Activated CD8-positive, alpha-beta memory T cell treated with anti-CD3 and anti-CD28 coated beads for 48 hours (primary cell): Measurements from ENCODE around the gene SHD.
"Not testable (repeated sequence)": the region's sequence is repeated elsewhere in the genome, so short reads cannot be mapped to it uniquely, and the experiment has no call there.

Experiments
- DNase-seq, 3 experiments: peaks; one replicate each; pipeline ENCODE4 v3.0.0-alpha.2; 2020; ENCODE audit warnings: low read depth in 2 of 3, low spot score in 2 of 3

SHD gene

DNA sequence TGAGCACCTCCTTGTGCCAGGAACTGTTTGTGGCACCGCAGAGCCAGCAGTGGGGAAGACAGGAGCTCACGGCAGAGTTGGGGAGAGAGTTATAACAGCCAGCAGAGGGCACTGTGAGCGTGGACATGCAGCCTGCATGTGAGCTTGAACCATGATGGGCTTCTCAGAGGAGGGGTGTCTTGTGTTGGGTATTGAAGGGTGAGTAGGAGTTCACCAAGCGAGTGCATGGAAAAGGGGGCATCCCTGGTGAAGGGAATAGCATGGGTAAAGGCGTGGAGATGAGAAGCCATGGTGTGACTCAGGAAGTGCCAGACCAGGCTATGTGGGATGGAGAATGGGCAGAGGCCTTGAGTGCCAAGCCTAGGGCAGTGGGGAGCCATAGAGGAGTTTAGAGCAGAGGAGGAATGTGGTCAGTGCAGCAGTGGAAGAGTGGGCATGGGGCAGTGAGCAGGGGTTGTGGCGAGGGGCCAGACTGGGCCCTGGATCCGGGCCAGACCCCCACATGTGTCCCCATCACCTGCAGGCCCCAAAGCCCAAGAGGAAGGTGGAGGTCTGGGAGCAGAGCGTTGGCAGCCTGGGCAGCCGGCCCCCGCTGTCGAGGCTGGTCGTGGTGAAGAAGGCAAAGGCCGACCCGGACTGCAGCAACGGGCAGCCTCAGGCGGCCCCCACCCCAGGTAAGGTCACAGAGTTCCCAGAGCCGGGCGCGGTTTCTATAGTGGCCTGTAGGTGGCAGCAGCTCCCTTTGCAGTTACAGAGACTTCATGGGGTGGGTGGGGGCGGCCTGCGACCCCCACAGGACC lies 11.8 kb upstream of the SHD start:
- DNase-seq, result peak in 2 of 3 experiments; percentile 44 to 53

DNA sequence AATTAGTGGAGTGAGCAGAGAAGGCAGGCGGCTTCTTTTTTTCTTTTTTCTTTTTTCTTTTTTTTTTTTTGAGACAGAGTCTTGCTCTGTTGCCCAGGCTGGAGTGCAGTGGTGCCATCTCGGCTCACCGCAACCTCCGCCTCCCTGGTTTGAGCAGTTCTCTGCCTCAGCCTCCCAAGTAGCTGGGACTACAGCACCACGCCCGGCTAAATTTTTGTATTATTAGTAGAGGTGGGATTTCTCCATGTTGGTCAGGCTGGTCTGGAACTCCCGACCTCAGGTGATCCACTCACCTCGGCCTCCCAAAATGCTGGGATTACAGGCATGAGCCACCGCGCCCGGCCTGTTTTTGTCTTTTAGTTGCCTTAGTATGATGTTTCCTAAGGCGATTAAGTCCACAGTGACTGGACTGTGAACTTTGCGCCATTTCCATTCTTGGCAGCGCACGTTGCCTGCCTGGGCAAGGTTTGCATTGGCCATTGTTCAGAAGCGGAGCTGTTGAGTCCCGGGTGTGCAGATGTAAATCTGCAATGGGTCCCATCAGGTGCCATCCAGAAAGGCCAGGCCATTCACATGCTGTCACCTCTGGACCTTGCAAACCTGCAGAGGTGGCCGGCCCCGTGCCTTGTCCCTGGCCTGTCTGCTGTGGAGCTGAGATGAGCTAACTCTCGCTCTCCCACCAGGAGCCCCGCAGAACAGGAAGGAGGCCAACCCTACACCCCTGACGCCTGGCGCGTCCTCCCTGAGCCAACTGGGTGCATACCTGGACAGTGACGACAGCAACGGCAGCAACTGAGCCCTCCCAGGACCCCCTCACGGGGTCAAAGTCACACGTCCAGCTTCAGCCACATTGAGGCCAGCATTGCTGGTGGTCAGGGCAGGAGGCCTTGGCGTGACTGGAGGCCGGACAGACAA lies 10.9 kb upstream of the SHD start:
- no peak for DNase-seq

GRCh38 chr19:4268816-4269430 lies 10.1 kb upstream of the SHD start:
- DNase-seq, result no peak

- DNase-seq, result no peak
Observed at GRCh38 chr19:4272894-4273293, 6.2 kb upstream of the SHD start.

DNA sequence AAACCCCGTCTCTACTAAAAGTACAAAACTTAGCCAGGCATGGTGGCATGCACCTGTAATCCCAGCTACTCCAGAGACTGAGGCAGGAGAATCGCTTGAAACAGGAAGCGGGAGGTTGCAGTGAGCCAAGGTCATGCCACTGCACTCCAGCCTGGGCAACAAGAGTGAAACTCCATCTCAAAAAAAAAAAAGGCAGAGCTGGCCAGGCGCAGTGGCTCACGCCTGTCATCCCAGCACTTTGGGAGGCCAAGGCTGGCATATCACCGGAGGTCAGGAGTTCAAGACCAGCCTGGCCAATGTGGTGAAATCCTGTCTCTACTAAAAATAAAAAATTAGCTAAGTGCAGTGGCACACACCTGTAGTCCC lies 4.8 kb upstream of the SHD start:
- DNase-seq, result not testable (repeated sequence)

- no peak for DNase-seq
Observed at GRCh38 chr19:4277191-4277696, 1.8 kb upstream of the SHD start.

DNA sequence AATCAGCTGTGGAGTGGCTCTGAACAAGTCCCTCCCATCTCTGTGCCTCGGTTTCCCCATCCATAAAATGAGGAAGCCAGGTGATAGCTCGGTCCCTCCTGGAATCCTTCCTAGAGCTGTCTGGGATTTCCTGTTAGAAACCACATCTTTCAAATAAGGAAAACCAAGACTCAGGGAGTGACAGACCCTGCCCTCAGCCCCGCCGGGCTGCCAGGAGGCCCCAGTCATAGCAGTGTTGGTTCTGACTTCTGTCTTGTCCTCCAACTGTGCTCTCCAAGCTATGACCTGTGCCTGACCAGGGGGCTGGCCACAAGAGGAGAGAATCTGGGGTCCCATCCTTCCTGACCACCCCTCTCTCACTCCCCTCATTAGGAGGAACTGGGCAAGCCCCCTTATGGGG lies 1.1 kb upstream of the SHD start:
- no peak for DNase-seq

- no peak for DNase-seq
Observed at GRCh38 chr19:4279267-4279529, 132 bp downstream of the SHD start.

- DNase-seq, result no peak
Observed at GRCh38 chr19:4279530-4280422, 710 bp downstream of the SHD start.

DNA sequence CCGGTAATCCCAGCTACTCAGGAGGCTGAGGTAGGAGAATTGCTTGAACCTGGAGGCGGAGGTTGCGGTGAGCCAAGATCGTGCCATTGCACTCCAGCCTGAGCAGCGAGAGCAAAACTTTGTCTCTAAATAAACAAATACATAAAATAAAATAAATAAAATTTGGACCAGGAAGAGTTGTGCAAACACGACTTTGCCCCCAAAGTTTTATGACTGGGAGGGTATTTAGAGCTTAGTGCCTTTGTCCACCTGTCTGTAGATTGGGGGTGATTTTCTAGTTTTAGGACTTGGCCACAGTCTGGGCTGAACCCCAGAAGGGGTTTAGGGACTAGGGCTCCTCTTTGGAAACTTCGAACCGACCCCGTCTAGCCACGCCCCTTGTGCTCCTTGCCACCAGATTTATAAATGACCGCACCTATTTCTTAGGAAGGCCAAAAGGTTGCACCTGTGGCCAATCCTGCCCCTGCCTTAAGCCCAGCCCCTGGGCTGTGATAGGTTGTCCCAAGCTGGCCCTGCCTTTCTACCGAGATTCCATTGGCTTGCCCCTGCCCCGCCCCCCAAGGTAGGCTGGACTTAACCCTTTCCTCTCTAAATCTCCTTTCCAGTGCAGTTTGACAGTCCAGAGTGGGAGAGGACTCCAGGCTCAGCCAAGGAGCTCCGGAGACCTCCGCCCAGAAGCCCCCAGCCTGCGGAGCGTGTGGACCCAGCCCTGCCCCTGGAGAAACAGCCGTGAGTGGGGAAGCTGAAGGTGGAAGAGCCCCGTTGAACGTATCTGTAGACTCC lies 5.3 kb downstream of the SHD start:
- DNase-seq, result no peak

DNA sequence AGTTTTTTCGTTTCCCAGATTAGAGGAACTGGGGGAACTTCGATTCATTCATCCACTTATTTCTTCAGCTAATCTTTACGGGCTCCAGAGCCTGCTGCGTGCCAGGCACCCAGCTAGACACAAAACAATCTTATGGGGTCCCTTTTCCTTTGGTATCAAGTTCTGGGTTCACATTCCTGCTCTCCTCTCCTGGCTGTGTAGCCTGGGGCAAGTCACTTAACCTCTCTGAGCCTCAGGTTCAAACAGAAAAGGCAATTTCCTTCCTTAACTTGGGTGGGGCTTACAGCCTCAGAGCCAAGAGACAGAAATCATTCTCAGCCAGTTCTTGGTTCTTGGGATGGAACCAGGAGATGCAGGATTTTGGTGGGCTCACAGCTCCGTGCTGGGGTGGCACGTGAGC lies 5.9 kb downstream of the SHD start:
- DNase-seq, result no peak

GRCh38 chr19:4286141-4286540 lies 7.1 kb downstream of the SHD start:
- not testable (repeated sequence) for DNase-seq

DNA sequence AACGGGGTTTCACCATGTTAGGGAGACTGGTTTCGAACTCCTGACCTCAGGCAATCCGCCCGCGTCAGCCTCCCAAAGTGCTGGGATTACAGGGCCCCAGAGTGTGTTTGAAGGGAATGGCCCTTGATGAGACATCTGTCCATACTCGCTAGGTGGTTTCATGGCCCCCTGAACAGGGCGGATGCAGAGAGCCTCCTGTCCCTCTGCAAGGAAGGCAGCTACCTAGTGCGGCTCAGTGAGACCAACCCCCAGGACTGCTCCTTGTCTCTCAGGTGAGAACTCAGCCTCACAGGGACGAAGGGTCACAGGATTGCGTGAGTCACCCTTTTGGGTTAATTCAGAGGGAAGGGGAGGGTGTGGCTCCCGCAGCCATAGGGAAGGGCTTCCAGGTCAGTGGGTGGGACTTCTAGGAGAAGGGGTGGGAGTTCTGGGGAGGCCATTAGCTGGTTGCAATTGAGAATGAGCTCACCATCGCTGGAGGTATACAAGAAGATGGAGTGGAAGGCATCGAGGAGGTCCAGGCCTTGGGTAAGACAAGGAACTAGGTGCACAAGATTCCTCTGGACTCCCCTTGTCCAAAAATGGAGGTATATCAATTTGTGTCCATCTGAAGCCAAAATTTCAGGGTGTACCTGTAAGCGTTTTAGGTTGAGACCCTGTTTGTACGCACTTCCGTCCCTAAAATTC lies 9.2 kb downstream of the SHD start:
- no peak for DNase-seq

DNA sequence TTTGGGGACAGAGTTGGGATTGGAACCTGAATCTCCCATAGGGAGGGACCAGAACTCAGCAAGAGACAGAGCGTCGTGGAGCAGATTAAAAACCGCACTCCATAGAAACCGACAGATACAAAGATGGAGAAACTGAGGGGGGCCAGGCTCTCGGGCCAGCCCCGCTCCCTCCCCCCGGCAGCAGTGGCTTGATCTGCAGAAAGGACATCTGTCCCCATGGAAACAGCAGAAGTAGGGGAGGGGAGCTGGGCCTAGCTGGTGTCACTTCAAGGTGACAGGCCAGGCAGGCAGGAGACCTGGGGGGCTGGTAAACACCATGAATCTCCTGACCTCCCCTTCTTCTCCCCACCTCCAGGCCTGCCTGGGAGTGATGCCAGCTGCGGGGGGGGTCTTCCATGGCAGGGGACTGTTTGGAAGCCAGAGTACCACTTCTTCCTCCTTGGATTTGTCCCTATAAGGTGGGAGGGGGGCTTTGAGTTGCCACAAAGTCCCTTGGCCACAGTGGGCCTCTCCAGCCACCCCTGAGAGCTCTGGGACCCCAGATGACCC lies 12.2 kb downstream of the SHD start:
- DNase-seq, result no peak

GRCh38 chr19:4292515-4292914 lies 13.4 kb downstream of the SHD start:
- no peak for DNase-seq

GRCh38 chr19:4294389-4294788 lies 15.3 kb downstream of the SHD start:
- no peak for DNase-seq

DNA sequence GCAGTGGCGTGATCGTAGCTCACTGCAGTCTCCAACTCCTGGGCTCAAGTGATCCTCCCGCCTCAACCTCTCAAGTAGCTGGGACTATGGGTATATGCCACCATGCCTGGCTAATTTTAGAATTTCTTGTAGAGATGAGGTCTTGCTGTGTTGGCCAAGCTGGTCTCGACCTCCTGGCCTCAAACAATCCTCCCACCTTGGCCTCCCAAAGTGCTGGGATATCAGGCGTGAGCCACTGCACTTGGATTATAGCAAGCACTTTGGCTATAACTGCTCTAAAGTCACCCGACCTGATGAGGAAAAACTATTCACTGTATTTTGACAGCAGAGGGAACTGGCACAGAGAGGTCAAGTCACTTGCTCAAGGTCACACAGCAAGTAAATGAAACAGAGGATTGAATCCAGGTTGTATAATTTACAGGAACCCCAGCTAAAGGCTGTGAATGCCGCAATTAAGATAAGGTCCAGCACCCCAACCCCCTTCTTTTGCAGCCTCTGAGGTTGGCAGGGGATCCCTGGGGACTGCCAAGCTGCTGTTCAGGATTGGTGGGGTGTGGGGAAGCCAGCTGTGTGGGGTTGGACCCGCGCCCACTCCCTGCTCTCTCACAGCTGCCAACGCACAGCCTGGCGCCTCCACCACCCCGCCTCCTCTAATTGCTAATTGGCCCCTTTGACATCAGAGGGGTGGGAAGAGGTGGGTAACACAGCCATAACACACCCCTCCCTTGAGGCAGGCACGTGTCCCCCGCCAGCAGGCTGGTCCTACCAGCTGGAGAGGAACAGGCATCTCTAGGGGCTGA lies 17.1 kb downstream of the SHD start:
- no peak for DNase-seq
